Measurements from ENCODE around the gene RFFL.

Gene RFFL

GRCh38 chr17:35073183-35073790 is 9.8 kb upstream of the RFFL start:
- H3K4me3 ChIP-seq (replicated peaks; ENCODE audit: low read depth, low read length): no peak overlapping the region
- TF ChIP-seq CTCF (IDR thresholded peaks at IDR 0.05; ENCODE audit: low read length, missing control alignments): no peak
- DNase-seq (ENCODE audit: low read depth): no peak

GRCh38 chr17:35069311-35069710 is 5.8 kb upstream of the RFFL start:
- no peak overlapping the region for H3K4me3 ChIP-seq (replicated peaks; ENCODE audit: low read depth, low read length)
- peak; percentile 43 for DNase-seq (ENCODE audit: low read depth)
- no peak for TF ChIP-seq CTCF (IDR thresholded peaks at IDR 0.05; ENCODE audit: low read length, missing control alignments)

- DNase-seq (ENCODE audit: low read depth): no peak
- no peak overlapping the region for H3K4me3 ChIP-seq (replicated peaks; ENCODE audit: low read depth, low read length)
- TF ChIP-seq CTCF (IDR thresholded peaks at IDR 0.05; ENCODE audit: low read length, missing control alignments): no peak
Observed at GRCh38 chr17:35068249-35068648, 4.7 kb upstream of the RFFL start.

DNA sequence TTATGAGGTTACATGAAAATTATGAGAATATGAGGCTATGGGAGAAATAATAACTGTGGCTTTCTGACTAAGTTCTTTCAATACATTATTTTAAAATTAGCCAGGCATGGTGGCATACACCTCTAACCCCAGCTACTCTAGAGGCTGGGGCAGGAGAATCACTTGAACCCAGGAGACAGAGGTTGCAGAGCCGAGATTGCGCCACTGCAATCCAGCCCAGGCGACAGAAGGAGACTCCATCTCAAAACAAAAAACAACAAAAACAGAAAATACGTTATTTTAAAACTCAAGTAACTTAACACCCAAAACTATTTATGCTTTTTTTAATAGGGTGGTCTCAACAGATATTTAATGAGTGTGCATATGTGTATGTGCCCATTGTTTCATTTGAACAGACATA is 2.4 kb upstream of the RFFL start:
- no peak for DNase-seq (ENCODE audit: low read depth)
- TF ChIP-seq CTCF (IDR thresholded peaks at IDR 0.05; ENCODE audit: low read length, missing control alignments): no peak
- H3K4me3 ChIP-seq (replicated peaks; ENCODE audit: low read depth, low read length): no peak overlapping the region

GRCh38 chr17:35064516-35065215 is 1.2 kb upstream of the RFFL start:
- TF ChIP-seq CTCF (IDR thresholded peaks at IDR 0.05; ENCODE audit: low read length, missing control alignments): no peak
- no peak for DNase-seq (ENCODE audit: low read depth)
- no peak overlapping the region for H3K4me3 ChIP-seq (replicated peaks; ENCODE audit: low read depth, low read length)

- TF ChIP-seq CTCF (IDR thresholded peaks at IDR 0.05; ENCODE audit: low read length, missing control alignments): no peak
- no peak for DNase-seq (ENCODE audit: low read depth)
- H3K4me3 ChIP-seq (replicated peaks; ENCODE audit: low read depth, low read length): no peak overlapping the region
Observed at GRCh38 chr17:35062308-35062707, 1.2 kb downstream of the RFFL start.

Measured in fibroblast of pulmonary artery (primary cell).